Testis (tissue), 3 donors: ENCODE measurements around the gene RMI2. TPM values are rescaled to one million over a fixed set of nuclear protein-coding genes. Genes with fewer than 3 reads are reported as not detected.

Experiments used
- DNase-seq: peaks from one replicate; pipeline ENCODE4 v3.0.0-alpha.2; 2019
- H3K27ac ChIP-seq, 2 donors: fragments of 200-600 bp; sonication (generic); one replicate each; pipeline ENCODE4 v1.5.1; 2019
- H3K27me3 ChIP-seq: fragments of 200-600 bp; sonication (generic); one replicate; pipeline ENCODE4 v1.5.1; 2019
- H3K36me3 ChIP-seq: fragments of 200-600 bp; sonication (generic); one replicate; pipeline ENCODE4 v1.5.1; 2017; ENCODE audit warnings: low read depth; ENCODE audit errors: missing control alignments
- H3K4me1 ChIP-seq: fragments of 200-600 bp; sonication (generic); one replicate; pipeline ENCODE4 v1.5.1; 2019
- H3K4me3 ChIP-seq, 2 donors: fragments of 200-600 bp; sonication (generic); one replicate each; pipeline ENCODE4 v1.5.1; 2017 to 2019
- H3K9me3 ChIP-seq: fragments of 200-600 bp; sonication (generic); one replicate; pipeline ENCODE4 v1.5.1; 2017
- POLR2A ChIP-seq: fragments of 450-650 bp; IDR thresholded peaks from one replicate; pipeline ENCODE4 v1.6.1; 2017; ENCODE audit warnings: antibody characterized with exemption, mild to moderate bottlenecking, moderate library complexity
- WGBS, 2 donors: methylation state at CpG; one replicate each; pipeline ENCODE4 v1.1.5; 2018; 5-methylcytosine and 5-hydroxymethylcytosine counted together
- intact Hi-C: fragments of 100-400 bp; cut with DNase I; formaldehyde crosslinking; loops from one replicate; pipeline ENCODE4 v1.15.1; 2023; ENCODE audit warnings: low total_unique reads
- microRNA-seq, 2 donors: library from miRNA; unstranded; fragments of <30 nt; microRNA quantifications; one replicate each; pipeline ENCODE4, GENCODE V29; 2016; ENCODE audit warnings: borderline number of aligned reads in 2 of 2, borderline replicate concordance in 1 of 2
- polyA plus RNA-seq: library from polyadenylated mRNA; stranded (reverse); fragments of 350-450 nt; fragmentation: Illumina TruSeq; extraction: RNeasy Lipid Tissue Mini Kit (QIAGEN cat#74804); gene quantifications from one replicate; pipeline ENCODE4 v1.2.3, GENCODE V29; 2014; ENCODE audit warnings: low read depth, low replicate concordance; ENCODE audit not compliant: insufficient read depth
- small RNA-seq, 2 donors: library from RNA; depleted of rRNA; stranded (forward); fragments of <200 nt; gene quantifications; one replicate each; pipeline ENCODE3, GENCODE V24; 2016
- total RNA-seq, 2 donors: library from RNA; depleted of rRNA; stranded (reverse); fragments of >200 nt; gene quantifications; one replicate each; pipeline ENCODE4 v1.2.3, GENCODE V29; 2016
- TF ChIP-seq, protein P1 (sequence below), 3 experiments: fragments of 450-650 bp in 2 of 3; fragments of 200-600 bp in 1 of 3; sonication (generic) in 1 of 3; IDR thresholded peaks; one replicate each; pipeline ENCODE4 v1.5.1; 2016 to 2019; ENCODE audit warnings: antibody characterized with exemption in 3 of 3, mild to moderate bottlenecking in 2 of 3, moderate library complexity in 1 of 3

The RMI2 gene
- total and polyA plus RNA-seq, 3 donors from 2014 or later, result 21.5 to 30.6 (median 26.7) TPM

DNA sequence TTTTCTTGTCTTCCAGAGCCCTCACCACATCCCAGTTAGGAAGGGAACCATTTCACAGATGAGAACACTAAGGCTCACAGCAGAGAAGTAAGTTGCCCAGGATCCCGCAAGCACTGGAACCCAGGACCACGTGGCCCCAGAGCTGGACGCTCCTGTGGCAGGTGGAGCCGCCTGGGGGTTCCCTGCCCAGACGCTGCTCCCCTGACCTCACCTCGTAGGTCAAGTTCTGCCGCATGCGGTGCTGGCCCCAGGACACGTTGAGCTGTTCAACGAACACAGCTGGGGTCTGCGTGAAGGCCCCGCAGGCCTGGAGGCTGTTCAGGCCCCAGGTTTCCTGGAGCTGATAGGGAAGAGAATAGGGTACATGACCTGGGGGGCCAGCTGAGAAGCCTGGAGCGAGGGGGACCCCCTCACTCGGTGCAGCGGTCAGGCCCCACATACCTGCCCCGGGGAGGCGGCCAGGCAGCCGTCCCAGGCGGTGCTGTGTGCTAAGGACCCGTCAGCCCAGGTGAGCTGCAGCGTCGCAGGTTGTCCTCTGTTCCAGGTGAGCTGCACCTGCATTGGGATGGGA lies 54.1 kb downstream of the RMI2 start:
- no peak overlapping the region for H3K4me3 ChIP-seq

DNA sequence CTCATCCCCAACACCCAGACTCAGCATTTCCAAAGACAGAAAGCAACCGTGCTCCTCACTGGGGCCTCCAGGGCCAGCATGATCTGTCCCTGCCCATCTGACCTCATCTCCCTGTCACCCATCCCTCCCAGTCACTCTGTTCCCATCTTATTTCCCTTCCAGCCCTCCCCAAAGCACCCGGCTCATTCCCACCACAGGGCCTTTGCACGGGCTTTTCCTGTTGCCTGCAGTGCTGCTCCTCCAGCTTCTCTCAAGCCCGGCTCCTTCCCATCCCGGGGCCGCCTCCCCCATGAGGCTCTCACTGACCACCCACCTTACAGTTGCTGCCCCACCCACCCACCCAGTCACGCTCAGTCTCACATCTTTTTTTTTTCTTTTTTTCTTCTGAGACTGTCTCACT lies 54.8 kb downstream of the RMI2 start:
- H3K36me3 ChIP-seq, result no peaks in the 10 kb centered on the region
- H3K27me3 ChIP-seq, result no peaks in the 10 kb centered on the region
- DNase-seq, result no peak
- H3K27ac ChIP-seq, result no peak overlapping the region
- H3K4me3 ChIP-seq, result no peak overlapping the region
- intact Hi-C loops, result loop anchor here (5.0 kb wide), 1 partner anchor 242 kb away; no protein-coding TSS in a partner anchor
- no peaks in the 10 kb centered on the region for H3K9me3 ChIP-seq
- 90 to 92% methylated on average over 7 of the region's 7 CpGs for WGBS, 2 donors
- TF ChIP-seq, protein P1, sequence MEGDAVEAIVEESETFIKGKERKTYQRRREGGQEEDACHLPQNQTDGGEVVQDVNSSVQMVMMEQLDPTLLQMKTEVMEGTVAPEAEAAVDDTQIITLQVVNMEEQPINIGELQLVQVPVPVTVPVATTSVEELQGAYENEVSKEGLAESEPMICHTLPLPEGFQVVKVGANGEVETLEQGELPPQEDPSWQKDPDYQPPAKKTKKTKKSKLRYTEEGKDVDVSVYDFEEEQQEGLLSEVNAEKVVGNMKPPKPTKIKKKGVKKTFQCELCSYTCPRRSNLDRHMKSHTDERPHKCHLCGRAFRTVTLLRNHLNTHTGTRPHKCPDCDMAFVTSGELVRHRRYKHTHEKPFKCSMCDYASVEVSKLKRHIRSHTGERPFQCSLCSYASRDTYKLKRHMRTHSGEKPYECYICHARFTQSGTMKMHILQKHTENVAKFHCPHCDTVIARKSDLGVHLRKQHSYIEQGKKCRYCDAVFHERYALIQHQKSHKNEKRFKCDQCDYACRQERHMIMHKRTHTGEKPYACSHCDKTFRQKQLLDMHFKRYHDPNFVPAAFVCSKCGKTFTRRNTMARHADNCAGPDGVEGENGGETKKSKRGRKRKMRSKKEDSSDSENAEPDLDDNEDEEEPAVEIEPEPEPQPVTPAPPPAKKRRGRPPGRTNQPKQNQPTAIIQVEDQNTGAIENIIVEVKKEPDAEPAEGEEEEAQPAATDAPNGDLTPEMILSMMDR (IDR thresholded peaks at IDR 0.05), result no peak
- no peak for TF ChIP-seq POLR2A
- H3K4me1 ChIP-seq, result peaks cover 24% of the 10 kb centered on the region

More for the DNA sequence above, 54.1 kb downstream of the RMI2 start:
- Histone ChIP-seq H3K27ac (no peak overlapping the region), H3K9me3 (no peaks in the 10 kb centered on the region), H3K4me1 (peaks cover 24% of the 10 kb centered on the region), H3K27me3 (no peaks in the 10 kb centered on the region), H3K36me3 (no peaks in the 10 kb centered on the region)
- DNase-seq, result no peak
- TF ChIP-seq, protein P1 (IDR thresholded peaks at IDR 0.05), result no peak
- TF ChIP-seq POLR2A, result no peak
- 78 to 90% methylated on average over 18 to 22 of the region's 22 CpGs for WGBS, 2 donors
- intact Hi-C loops, result loop anchor here (10.0 kb wide), 2 partner anchors 315 to 665 kb away; no protein-coding TSS in a partner anchor

Small RNA genes within 50 kb of the gene (microRNA-seq; reads per million reads assigned to microRNA genes)
- 0 reads per million in 2 donors for gene MIR548H2

Small RNA genes within 50 kb of the gene (small RNA-seq; reads per million reads assigned to genes)
- 0 to 0.18 reads per million in 2 donors for gene AC099489.2
- 0 to 0.19 reads per million in 2 donors for gene MIR548H2
- 0 reads per million in 2 donors for gene RF00019

Other genes with a start within 250 kb of the RMI2 start
- gene SOCS1, start 89.3 kb upstream of the RMI2 start, total RNA-seq, result 10 to 100 TPM; 10.7 to 16.8 TPM
- gene SOCS1, start 89.3 kb upstream of the RMI2 start, polyA plus RNA-seq, result 3.6 TPM
- 10 to 100 TPM; 10.2 to 29.8 TPM for gene TNP2, start 76.1 kb upstream of the RMI2 start, total RNA-seq
- gene TNP2, start 76.1 kb upstream of the RMI2 start, polyA plus RNA-seq, result 38.4 TPM
- gene PRM3, start 71.8 kb upstream of the RMI2 start, total RNA-seq, result 100 to 1,000 TPM; 109 to 383 TPM
- 51.1 TPM for gene PRM3, start 71.8 kb upstream of the RMI2 start, polyA plus RNA-seq
- over 10,000 TPM in 1 of 2 donors, 1,000 to 10,000 TPM in 1; 3,179 to 16,461 TPM for gene PRM2, start 69.0 kb upstream of the RMI2 start, total RNA-seq
- 12,441 TPM for gene PRM2, start 69.0 kb upstream of the RMI2 start, polyA plus RNA-seq
- gene PRM1, start 64.1 kb upstream of the RMI2 start, total RNA-seq, result over 10,000 TPM in 1 of 2 donors, 1,000 to 10,000 TPM in 1; 7,819 to 32,936 TPM
- gene PRM1, start 64.1 kb upstream of the RMI2 start, polyA plus RNA-seq, result 15,171 TPM
- 10 to 100 TPM in 1 of 2 donors, 1 to 10 TPM in 1; 9.9 to 13.6 TPM for gene LITAF, start 241.5 kb downstream of the RMI2 start, total RNA-seq
- gene LITAF, start 241.5 kb downstream of the RMI2 start, polyA plus RNA-seq, result 31.5 TPM